Panc1 (cell line): ENCODE results near the gene ESRRG. TPM values are rescaled to one million over a fixed set of nuclear protein-coding genes. Genes with fewer than 3 reads are reported as not detected.

ENCODE experiments used
- ATAC-seq: fragments of 200-7000 bp; cut with Tn5 transposase; 2 replicates; pipeline ENCODE4 v1.9.1; 2020; ENCODE audit warnings: mild to moderate bottlenecking, moderate library complexity
- BruUV-seq: library from RNA; stranded (reverse); fragments of 400-500 nt; replicated peaks from 2 replicates; lab custom pipeline; 2021; lab: Mats Ljungman, UMichigan
- CTCF ChIA-PET: fragments of 300-600 bp; sonication (Branson Sonifier 250); formaldehyde crosslinking; loops from one replicate; lab custom pipeline; 2022; ENCODE audit warnings: antibody characterized with exemption; lab: Charles Lee
- POLR2A ChIA-PET: fragments of 300-600 bp; sonication (Branson Sonifier 250); formaldehyde crosslinking; loops from one replicate; lab custom pipeline; 2022; ENCODE audit warnings: antibody characterized with exemption; lab: Charles Lee
- DNase-seq: peaks from one replicate; pipeline ENCODE4 v3.0.0-alpha.2; 2010; ENCODE audit warnings: low read depth, low spot score
- H3K27ac ChIP-seq: 2 replicates; pipeline ENCODE4 v1.5.1; 2011; ENCODE audit warnings: mild to moderate bottlenecking, low read length, inconsistent platforms
- H3K27me3 ChIP-seq: fragments of 200-500 bp; sonication (Bioruptor generic); 2 replicates; pipeline ENCODE4 v1.6.0; 2014; ENCODE audit warnings: low read length, inconsistent platforms; ENCODE audit not compliant: control insufficient read depth, insufficient read depth
- H3K36me3 ChIP-seq: fragments of 200-500 bp; sonication (Bioruptor generic); 2 replicates; pipeline ENCODE4 v1.5.1; 2014; ENCODE audit warnings: inconsistent platforms, mild to moderate bottlenecking, low read length, moderate library complexity; ENCODE audit not compliant: control insufficient read depth, insufficient read depth
- H3K4me1 ChIP-seq: 2 replicates; pipeline ENCODE4 v1.5.1; 2011; ENCODE audit warnings: inconsistent platforms, mild to moderate bottlenecking, low read length, moderate library complexity; ENCODE audit not compliant: control insufficient read depth, insufficient read depth
- H3K4me3 ChIP-seq, 2 experiments: 2 replicates each; pipeline ENCODE4 v1.5.1; 2011 to 2012; ENCODE audit warnings: low read depth in 2 of 2, low read length in 2 of 2, mild to moderate bottlenecking in 2 of 2, inconsistent platforms in 1 of 2, moderate library complexity in 1 of 2
- H3K9me3 ChIP-seq: fragments of 200-500 bp; sonication (Bioruptor generic); 2 replicates; pipeline ENCODE4 v1.5.1; 2014; ENCODE audit warnings: low read depth, mild to moderate bottlenecking, inconsistent platforms, low read length, moderate library complexity; ENCODE audit not compliant: control insufficient read depth, insufficient read depth
- POLR2AphosphoS5 ChIP-seq: IDR thresholded peaks from 2 replicates; pipeline ENCODE4 v1.6.1; 2012; ENCODE audit warnings: mild to moderate bottlenecking, low read depth, low read length, moderate library complexity
- SIN3A ChIP-seq: IDR thresholded peaks from 2 replicates; pipeline ENCODE4 v1.6.1; 2012; ENCODE audit warnings: low read depth, mild to moderate bottlenecking, low read length, moderate library complexity, borderline replicate concordance; ENCODE audit not compliant: insufficient read depth
- TCF7L2 ChIP-seq: IDR thresholded peaks from 2 replicates; pipeline ENCODE4 v1.6.1; 2011; ENCODE audit warnings: mild to moderate bottlenecking, low read depth, low read length, inconsistent platforms
- in situ Hi-C: cut with HindIII; loops from 2 replicates; pipeline ENCODE4 v1.10.0; 2016; ENCODE audit warnings: low sequenced_read_pairs, low pct_unique_long_range_greater_than_20kb
- intact Hi-C: fragments of 100-400 bp; cut with micrococcal nuclease; formaldehyde crosslinking; loops from one replicate; pipeline ENCODE4 v1.10.0; 2022; ENCODE audit not compliant: unreplicated experiment
- total RNA-seq: library from RNA; stranded (reverse); gene quantifications from one replicate; pipeline ENCODE4 v1.2.1, GENCODE V29; 2021; ENCODE audit not compliant: unreplicated experiment
- TF ChIP-seq, protein P1 (sequence below): fragments of 450-650 bp; IDR thresholded peaks from 2 replicates; pipeline ENCODE4 v1.5.1; 2017; ENCODE audit warnings: mild to moderate bottlenecking
- TF ChIP-seq, protein P2 (sequence below), 2 experiments: IDR thresholded peaks; 2 replicates each; pipeline ENCODE4 v1.6.1; 2011 to 2012; ENCODE audit warnings: low read depth in 2 of 2, control low read depth in 1 of 2, low read length in 1 of 2, mild to moderate bottlenecking in 1 of 2, moderate library complexity in 1 of 2; ENCODE audit not compliant: insufficient read depth in 1 of 2

The ESRRG gene
- total RNA-seq, 1 experiment from 2014 or later: not detected

DNA sequence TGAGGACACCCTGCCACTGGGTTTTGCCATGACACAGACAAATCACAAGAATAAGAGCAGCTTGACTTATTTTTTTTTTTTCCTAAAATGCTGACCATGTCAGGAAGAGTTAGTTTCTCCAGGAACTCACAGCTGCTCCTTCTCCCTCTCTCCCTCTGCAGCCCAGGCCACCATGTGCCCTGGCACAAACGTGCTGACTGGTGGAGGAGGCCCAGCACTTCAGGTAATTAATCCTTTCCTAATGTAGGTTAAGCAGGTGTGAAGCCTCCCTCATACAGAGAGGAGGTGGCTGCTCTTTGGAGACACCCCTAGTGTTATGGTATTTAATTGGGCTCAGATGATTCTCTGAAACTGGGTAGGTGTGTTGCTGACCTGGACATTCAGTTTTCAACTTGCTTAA, 170.2 kb downstream of the ESRRG start:
- no TSS peak for BruUV-seq
- no peaks in the 10 kb centered on the region for H3K9me3 ChIP-seq
- no peaks in the 10 kb centered on the region for H3K36me3 ChIP-seq
- H3K27ac ChIP-seq: no peak overlapping the region
- ATAC-seq: no peak
- no peak for DNase-seq
- TF ChIP-seq SIN3A (no peak), TCF7L2 (no peak), POLR2AphosphoS5 (no peak)
- TF ChIP-seq, protein P1, sequence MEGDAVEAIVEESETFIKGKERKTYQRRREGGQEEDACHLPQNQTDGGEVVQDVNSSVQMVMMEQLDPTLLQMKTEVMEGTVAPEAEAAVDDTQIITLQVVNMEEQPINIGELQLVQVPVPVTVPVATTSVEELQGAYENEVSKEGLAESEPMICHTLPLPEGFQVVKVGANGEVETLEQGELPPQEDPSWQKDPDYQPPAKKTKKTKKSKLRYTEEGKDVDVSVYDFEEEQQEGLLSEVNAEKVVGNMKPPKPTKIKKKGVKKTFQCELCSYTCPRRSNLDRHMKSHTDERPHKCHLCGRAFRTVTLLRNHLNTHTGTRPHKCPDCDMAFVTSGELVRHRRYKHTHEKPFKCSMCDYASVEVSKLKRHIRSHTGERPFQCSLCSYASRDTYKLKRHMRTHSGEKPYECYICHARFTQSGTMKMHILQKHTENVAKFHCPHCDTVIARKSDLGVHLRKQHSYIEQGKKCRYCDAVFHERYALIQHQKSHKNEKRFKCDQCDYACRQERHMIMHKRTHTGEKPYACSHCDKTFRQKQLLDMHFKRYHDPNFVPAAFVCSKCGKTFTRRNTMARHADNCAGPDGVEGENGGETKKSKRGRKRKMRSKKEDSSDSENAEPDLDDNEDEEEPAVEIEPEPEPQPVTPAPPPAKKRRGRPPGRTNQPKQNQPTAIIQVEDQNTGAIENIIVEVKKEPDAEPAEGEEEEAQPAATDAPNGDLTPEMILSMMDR: no peak
- H3K27me3 ChIP-seq: no peaks in the 10 kb centered on the region
- no peaks in the 10 kb centered on the region for H3K4me1 ChIP-seq
- no peak overlapping the region for H3K4me3 ChIP-seq
- intact Hi-C loops (no loop called here), in situ Hi-C loops (no loop called here)
- POLR2A ChIA-PET: no interaction called here
- CTCF ChIA-PET: no interaction called here

DNA sequence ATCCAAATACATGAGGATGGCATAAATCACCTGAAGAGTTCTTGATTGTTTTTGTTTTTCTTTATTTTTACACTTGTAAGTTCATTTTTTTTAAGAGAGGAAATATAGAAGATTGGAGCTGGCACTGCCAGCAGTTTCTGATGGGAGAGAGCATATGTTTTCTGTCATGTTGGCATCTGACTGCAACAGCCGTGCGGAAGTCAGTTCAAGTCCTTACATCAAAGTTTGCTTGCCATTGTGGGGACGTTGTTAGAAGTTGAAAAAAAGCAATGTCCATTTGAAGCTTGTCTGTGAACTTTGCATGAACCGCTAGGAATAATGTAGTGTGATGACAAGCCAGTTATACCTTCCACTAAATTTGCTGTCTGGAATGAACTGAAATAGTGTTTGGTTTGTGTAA, 173.4 kb downstream of the ESRRG start:
- POLR2A ChIA-PET: no interaction called here
- Histone ChIP-seq H3K4me3 (no peak overlapping the region), H3K9me3 (no peaks in the 10 kb centered on the region), H3K36me3 (no peaks in the 10 kb centered on the region), H3K4me1 (no peaks in the 10 kb centered on the region), H3K27ac (no peak overlapping the region), H3K27me3 (no peaks in the 10 kb centered on the region)
- BruUV-seq: no TSS peak
- ATAC-seq (no peak), DNase-seq (no peak)
- TF ChIP-seq, protein P2, sequence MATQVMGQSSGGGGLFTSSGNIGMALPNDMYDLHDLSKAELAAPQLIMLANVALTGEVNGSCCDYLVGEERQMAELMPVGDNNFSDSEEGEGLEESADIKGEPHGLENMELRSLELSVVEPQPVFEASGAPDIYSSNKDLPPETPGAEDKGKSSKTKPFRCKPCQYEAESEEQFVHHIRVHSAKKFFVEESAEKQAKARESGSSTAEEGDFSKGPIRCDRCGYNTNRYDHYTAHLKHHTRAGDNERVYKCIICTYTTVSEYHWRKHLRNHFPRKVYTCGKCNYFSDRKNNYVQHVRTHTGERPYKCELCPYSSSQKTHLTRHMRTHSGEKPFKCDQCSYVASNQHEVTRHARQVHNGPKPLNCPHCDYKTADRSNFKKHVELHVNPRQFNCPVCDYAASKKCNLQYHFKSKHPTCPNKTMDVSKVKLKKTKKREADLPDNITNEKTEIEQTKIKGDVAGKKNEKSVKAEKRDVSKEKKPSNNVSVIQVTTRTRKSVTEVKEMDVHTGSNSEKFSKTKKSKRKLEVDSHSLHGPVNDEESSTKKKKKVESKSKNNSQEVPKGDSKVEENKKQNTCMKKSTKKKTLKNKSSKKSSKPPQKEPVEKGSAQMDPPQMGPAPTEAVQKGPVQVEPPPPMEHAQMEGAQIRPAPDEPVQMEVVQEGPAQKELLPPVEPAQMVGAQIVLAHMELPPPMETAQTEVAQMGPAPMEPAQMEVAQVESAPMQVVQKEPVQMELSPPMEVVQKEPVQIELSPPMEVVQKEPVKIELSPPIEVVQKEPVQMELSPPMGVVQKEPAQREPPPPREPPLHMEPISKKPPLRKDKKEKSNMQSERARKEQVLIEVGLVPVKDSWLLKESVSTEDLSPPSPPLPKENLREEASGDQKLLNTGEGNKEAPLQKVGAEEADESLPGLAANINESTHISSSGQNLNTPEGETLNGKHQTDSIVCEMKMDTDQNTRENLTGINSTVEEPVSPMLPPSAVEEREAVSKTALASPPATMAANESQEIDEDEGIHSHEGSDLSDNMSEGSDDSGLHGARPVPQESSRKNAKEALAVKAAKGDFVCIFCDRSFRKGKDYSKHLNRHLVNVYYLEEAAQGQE (IDR thresholded peaks at IDR 0.05; ENCODE audit: insufficient read depth in 1 of 2, low read depth in 2 of 2, low read length in 1 of 2): no peak
- TF ChIP-seq SIN3A: no peak
- TF ChIP-seq, protein P1: no peak
- TF ChIP-seq POLR2AphosphoS5: no peak
- no peak for TF ChIP-seq TCF7L2
- intact Hi-C loops: no loop called here
- CTCF ChIA-PET: no interaction called here
- in situ Hi-C loops: no loop called here
